Measurements from ENCODE around the gene ADRM1.

DNA sequence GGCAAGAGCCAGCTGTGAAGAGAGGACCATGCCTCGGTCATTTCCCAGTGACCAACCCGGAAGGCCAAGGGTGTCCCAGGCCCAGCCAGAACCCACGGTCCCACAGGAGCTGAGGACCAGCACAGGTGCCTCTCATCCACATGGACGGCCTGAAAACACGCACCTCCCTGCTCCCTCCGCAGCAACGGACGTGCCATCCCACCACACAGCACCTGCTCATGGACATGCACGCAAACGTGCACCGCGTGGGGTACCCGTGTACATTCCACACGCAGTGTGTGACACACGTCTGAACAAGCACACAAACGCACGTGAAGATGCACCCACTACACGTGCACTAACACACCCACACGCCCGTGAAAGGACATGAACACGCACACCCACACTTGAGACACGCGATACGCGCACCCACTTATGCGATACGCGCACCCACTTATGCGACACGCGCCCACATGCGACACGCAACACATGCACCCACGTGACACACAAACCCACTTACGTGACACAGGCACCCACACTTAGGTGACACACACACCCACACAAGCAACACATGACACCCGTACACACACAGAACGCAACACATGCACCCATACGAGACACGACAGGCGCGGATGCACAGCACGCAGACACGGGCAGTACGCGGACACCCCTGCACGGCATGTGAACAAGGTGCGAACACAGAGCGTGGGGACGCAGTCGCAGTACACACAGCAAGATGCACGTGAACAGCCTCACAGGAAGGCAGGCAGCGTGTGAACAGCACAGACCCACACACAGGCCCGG is 34.2 kb downstream of the ADRM1 start:
- TF ChIP-seq, protein P1, sequence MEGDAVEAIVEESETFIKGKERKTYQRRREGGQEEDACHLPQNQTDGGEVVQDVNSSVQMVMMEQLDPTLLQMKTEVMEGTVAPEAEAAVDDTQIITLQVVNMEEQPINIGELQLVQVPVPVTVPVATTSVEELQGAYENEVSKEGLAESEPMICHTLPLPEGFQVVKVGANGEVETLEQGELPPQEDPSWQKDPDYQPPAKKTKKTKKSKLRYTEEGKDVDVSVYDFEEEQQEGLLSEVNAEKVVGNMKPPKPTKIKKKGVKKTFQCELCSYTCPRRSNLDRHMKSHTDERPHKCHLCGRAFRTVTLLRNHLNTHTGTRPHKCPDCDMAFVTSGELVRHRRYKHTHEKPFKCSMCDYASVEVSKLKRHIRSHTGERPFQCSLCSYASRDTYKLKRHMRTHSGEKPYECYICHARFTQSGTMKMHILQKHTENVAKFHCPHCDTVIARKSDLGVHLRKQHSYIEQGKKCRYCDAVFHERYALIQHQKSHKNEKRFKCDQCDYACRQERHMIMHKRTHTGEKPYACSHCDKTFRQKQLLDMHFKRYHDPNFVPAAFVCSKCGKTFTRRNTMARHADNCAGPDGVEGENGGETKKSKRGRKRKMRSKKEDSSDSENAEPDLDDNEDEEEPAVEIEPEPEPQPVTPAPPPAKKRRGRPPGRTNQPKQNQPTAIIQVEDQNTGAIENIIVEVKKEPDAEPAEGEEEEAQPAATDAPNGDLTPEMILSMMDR (IDR thresholded peaks at IDR 0.05): no peak
- TF ChIP-seq EP300 (IDR thresholded peaks at IDR 0.05; ENCODE audit: low read depth) (no peak), POLR2A (IDR thresholded peaks at IDR 0.05) (no peak), POLR2AphosphoS5 (IDR thresholded peaks at IDR 0.05) (no peak)

All from transverse colon (tissue), 4 donors.